ENCODE measurements around the gene EIF2A.
"Not testable (repeated sequence)": the region's sequence is repeated elsewhere in the genome, so short reads cannot be mapped to it uniquely, and the experiment has no call there.

The EIF2A gene

DNA sequence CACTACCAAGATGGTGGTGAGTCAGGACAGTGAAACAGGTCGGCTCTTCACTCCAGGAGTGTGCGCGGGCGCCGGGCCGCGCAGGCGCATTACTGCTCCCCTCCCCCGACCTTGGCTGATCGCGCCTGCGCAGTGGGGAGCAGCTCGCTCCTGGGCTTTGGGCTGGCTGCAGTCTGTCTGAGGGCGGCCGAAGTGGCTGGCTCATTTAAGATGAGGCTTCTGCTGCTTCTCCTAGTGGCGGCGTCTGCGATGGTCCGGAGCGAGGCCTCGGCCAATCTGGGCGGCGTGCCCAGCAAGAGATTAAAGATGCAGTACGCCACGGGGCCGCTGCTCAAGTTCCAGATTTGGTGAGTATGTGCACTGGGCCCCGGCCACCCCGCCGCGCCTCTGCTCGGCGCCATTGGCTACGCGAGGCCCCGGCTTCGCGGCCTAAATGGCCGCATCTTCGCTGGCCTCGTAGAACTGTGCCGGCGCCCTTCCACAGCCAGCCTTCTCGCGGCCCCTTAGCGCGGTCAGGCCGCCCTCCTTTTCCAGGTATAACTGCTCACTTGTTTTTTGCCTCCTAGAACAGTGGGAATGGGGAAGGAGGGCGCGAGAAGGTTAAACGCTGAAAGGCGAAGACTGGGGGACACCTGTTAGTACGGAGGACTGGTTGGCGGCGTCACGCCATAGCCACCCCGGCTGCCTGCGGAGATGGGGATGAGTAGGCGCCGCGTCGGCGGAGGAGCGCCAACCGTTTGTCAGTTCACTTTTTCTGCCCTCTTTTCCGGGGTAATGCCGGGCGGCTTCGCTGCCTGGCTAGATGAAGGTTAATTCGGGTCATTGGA is 56.8 kb downstream of the EIF2A start, which contains the start of gene SELENOT:
SELENOT (plus strand) TSS at position 169 of the 827 bp plus-strand sequence; CDS start at position 211, 42 bp downstream.
- DNase-seq: peak; percentile 98

- no peak for DNase-seq
Measured at GRCh38 chr3:150603980-150604319, 57.4 kb downstream of the EIF2A start.

GRCh38 chr3:150605998-150606641 is 59.5 kb downstream of the EIF2A start:
- no peak for DNase-seq

DNA sequence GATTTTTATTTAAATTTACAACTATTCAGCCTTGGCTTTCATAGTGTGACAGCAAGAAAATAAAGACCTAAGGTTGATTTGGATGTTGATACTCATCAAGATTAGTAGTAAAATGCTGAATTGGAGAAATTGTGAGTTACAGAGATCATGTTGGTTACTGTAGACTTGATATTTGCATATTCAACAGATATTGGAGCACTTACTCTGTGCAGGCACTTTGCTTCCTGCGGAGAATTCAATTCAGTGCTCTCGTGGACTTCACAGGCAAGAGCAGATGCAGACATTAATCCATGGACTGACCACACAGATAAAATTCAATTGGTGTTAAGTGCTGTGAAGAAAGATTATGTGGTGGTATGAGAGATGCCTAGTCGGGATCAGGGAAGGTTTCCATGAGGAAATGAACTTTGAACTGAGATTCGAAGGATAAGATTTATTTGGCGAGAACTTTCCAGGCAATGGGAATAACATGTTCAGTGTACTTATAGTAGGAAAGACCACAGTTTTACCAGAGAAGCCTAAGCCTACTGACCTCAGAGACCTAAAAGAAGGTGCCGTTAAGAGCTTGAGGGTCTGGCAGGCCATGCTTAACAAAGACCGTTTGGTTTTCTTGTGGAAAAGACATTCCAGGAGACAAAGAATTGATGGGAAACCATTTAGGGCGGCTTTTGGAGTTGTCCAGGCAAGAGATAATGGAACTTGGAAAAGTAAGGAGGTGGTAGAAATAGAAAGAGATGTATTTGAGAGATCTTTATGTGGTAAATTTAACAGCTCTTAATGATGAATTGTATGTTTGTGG is 60.9 kb downstream of the EIF2A start:
- DNase-seq: no peak

- DNase-seq: no peak
Measured at GRCh38 chr3:150609988-150610387, 63.4 kb downstream of the EIF2A start.

- no peak for DNase-seq
Measured at GRCh38 chr3:150610785-150611184, 64.2 kb downstream of the EIF2A start.

DNA sequence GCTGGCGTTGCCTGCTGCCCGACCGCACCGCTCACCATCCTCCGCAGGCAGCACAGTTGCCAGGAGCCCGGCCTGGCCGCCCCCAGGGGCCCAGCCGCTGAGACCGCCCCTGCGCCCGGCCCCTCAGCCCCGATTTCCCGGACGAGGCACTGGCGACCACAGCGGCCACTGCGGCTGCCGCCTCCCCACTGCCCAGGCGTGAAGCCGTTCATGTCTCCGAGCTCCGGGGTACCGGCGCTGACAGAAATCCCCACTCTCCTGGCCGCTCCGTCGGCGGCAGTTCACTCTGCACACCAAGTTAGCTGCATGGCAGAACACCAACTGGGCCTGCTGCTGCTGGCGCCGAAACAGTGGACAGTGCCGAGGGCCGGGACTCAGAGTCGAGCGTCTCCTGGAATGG is 65.1 kb downstream of the EIF2A start:
- no peak for DNase-seq

GRCh38 chr3:150612494-150612893 is 65.9 kb downstream of the EIF2A start:
- no peak for DNase-seq

DNA sequence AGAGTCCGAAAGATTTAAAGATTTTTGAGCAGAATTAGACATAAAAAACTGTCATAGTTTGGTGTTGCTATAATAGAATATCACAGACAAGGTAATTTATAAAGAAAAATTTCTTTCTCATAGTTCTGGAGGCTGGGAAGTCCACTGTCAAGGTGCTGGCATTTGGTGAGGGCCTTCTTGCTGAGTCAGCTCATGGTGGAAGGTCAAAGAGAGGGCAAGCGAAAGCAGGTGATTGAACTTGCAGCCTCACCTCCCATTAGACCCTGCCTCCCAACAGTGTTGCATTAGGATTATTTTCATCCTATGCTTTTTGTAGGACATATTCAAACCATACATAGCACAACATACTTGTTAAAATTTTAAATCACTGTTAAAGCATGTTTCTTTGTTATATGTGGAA is 66.4 kb downstream of the EIF2A start:
- DNase-seq: no peak

DNA sequence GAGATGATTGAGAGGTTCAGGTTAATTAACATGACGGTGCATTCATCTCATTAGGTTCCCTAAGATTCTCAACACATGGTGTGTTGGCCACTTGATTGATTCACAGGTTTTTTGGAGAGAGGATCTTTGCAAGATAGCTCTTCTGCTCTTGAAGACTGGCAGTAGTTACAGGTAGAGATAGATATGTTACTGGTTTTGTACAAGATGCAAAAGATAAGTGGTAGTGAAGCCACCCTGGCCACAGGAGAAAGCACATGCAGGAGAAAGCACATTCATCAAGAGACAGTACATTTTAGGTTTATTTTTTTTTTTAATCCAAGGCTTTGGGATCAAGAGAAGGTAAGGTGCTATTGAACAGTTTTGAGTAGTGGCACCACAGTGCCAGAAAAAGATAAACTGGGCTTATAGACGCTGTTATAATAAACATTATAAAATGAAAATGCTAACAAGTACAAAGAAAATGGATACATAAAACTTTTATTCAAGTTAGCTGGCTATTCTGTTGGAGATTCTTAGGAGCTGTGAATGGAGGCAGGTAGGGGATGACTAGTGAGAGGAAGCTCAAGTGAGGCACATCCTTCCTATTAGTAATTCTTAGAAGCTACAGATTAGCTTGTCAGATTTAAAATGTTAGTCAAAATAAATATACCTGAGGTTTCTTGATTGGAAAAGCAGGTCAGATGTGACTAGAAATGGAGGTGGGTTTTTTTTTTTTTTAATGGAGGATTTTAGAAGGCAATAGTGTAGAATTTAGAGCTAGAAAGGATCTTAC is 67.3 kb downstream of the EIF2A start:
- no peak for DNase-seq

DNA sequence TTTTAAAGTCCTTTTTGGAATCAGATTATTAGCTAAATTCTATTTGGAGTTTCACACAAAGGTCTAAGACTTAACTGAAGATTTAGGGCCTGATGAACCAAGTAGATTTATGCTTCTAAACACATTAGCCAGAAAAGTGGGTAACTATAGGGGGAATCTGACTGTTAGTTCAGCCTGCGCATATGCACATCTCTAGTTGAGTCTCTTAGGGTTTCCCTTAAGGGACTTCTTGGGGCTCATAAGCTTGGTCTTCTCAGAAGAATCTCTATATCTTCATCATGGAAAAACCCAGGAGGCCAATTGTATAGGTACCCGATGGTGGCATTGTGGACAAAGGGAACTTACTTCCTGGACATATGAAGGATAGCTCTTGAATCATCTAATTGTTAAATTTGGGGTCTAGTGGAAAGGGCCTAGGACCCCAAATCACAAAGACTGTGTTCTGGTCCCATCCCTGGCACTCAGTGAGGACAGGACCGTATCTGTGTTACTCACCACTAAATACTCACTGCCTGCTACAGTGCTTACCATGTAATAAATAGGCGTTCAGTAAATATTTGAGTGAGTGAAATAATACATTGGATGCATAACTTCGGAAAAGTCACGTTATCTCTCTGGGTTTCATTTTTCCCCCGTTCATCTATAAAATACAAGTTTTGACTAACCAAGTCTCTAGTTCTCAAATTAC is 73.6 kb downstream of the EIF2A start:
- no peak for DNase-seq

GRCh38 chr3:150622955-150623354 is 76.4 kb downstream of the EIF2A start:
- not testable (repeated sequence) for DNase-seq

DNA sequence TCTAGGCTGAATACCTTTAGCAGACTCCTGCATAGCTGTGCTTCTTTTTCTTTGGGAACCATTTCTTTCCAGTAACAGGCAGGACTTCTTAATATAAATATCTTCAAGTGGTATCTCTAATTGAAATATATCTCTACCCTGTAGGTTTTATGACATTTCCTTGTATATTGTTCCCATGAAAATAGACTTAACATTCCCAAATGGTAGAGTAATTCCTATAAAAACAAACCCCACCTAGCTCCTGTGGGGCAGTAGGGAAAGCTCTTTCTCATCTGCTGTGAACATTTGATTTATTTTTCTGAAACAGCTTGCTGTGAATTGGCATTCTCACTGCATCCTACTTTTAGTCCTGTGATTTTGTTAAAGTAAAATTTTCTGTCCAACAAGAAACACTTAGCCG is 77.4 kb downstream of the EIF2A start:
- DNase-seq: no peak

- DNase-seq: no peak
Measured at GRCh38 chr3:150626148-150626930, 79.8 kb downstream of the EIF2A start.

GRCh38 chr3:150627557-150627956 is 81.0 kb downstream of the EIF2A start:
- peak; percentile 47 for DNase-seq

DNA sequence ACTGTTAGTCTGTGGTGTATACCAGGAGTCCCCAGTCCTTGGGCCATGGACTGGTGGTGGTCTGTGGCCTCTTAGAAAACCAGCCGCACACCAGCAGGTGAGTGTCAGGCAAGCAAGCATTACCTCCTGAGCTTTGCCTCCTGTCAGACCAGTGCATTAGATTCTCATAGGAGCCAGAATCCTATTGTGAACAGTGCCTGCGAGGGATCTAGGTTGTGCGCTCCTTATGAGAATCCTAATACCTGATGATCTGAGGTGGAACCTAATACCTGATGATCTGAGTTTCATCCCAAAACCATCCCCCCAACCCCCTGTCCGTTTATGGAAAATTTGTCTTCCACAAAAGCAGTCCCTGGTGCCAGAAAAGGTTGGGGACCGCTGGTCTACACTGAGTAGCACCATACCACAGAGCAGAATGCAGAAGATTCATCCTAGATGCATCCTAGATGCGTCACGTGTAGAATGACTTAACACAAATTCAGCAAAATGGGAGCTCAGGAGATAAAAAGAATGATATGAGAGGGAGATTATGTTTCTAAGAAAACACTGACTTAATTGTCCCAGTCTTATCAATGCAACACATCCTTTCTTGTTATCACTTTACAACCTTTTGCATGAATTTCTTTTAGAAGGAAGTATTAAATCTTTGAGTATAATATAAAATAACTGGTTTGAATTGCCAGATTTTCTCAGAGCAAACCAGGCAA is 85.1 kb downstream of the EIF2A start:
- DNase-seq: no peak

- no peak for DNase-seq
Measured at GRCh38 chr3:150635076-150635475, 88.5 kb downstream of the EIF2A start.

DNA sequence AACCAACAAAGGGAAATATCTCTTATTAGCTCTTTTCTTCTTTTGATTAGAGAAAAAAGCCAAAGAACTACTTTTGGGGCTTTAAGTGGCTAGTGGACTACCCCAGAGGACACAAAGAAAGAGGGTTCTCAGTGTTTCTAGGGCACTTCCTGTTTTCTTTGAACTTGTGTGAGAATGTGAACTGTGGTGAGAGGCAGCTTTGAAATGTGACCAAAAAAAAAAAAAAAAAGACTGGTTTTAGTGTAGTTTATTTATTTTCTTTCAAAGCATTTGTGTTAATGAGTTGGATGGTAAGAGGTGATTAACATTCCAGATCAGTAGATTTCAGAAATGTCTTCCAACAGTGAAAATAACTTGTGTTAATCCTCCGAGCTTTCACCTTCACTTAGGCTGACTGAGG is 88.9 kb downstream of the EIF2A start:
- no peak for DNase-seq
